ENCODE measurements around the gene XXYLT1.
"Not testable (repeated sequence)": the region's sequence is repeated elsewhere in the genome, so short reads cannot be mapped to it uniquely, and the experiment has no call there.

Gene XXYLT1

DNA sequence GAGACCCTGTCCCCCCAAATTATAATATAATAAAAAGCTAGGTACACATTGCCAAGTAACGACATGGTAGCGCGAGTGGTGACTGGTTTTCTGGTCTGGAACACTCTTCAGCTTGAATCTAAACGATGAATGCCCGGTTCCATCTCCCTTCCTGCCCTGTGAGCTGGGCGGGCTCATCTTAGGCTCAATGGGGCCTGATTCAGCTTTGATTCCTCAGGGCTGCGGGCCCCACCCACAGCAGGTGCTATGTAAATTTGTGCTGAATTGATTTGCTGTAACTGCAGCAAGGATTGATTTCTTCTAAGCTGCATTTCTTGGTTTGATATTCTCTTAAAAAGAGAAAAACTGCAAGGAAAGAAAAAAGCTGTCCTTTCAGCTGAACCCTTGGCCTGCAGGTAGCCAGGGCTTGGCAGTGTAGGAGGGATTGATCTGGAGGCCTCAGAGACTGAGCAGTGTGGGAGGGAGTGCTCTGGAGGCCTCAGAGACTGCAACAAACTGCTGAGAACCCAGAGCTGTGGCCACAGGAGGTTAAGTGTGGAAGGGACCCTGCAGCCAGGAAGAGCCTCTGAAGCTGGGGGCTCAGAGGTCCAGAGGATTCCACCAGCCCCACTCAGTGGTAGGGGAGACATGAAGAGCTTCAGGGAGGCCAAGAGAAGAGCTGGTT is 231.6 kb downstream of the XXYLT1 start:
- DNase-seq (ENCODE audit: extremely low read depth, insufficient read length): no peak
- H3K4me3 ChIP-seq (replicated peaks; ENCODE audit: low read depth, low read length): no peak overlapping the region
- H3K27me3 ChIP-seq (replicated peaks; ENCODE audit: control insufficient read depth, insufficient read depth, low read length): no peaks in the 10 kb centered on the region
- TF ChIP-seq, protein P1, sequence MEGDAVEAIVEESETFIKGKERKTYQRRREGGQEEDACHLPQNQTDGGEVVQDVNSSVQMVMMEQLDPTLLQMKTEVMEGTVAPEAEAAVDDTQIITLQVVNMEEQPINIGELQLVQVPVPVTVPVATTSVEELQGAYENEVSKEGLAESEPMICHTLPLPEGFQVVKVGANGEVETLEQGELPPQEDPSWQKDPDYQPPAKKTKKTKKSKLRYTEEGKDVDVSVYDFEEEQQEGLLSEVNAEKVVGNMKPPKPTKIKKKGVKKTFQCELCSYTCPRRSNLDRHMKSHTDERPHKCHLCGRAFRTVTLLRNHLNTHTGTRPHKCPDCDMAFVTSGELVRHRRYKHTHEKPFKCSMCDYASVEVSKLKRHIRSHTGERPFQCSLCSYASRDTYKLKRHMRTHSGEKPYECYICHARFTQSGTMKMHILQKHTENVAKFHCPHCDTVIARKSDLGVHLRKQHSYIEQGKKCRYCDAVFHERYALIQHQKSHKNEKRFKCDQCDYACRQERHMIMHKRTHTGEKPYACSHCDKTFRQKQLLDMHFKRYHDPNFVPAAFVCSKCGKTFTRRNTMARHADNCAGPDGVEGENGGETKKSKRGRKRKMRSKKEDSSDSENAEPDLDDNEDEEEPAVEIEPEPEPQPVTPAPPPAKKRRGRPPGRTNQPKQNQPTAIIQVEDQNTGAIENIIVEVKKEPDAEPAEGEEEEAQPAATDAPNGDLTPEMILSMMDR (IDR thresholded peaks at IDR 0.05; ENCODE audit: insufficient read depth, low read length, poor library complexity, severe bottlenecking): no peak
- no peaks in the 10 kb centered on the region for H3K36me3 ChIP-seq (ENCODE audit: control insufficient read depth, insufficient read depth, low read length)

DNA sequence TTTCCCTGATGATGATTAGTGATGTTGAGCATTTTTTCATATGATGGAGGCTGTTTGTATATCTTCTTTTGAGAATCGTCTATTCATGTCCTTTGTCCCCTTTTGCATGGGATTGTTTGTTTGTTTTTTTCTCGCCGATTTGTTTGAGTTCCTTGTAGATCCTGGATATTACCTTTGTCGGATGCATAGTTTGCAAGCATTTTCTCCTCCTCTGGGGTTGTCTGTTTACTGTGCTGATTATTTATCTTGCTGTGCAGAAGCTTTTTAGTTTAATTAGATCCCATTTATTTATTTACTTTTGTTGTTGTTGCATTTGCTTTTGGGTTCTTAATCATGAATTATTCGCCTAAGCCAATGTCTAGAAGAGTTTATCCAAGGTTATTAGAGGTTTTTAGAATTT is 232.8 kb downstream of the XXYLT1 start:
- TF ChIP-seq, protein P1 (IDR thresholded peaks at IDR 0.05; ENCODE audit: insufficient read depth, low read length, poor library complexity, severe bottlenecking): no peak
- H3K27me3 ChIP-seq (replicated peaks; ENCODE audit: control insufficient read depth, insufficient read depth, low read length): no peaks in the 10 kb centered on the region
- DNase-seq (ENCODE audit: extremely low read depth, insufficient read length): no peak
- no peak overlapping the region for H3K4me3 ChIP-seq (replicated peaks; ENCODE audit: low read depth, low read length)
- no peaks in the 10 kb centered on the region for H3K36me3 ChIP-seq (ENCODE audit: control insufficient read depth, insufficient read depth, low read length)

DNA sequence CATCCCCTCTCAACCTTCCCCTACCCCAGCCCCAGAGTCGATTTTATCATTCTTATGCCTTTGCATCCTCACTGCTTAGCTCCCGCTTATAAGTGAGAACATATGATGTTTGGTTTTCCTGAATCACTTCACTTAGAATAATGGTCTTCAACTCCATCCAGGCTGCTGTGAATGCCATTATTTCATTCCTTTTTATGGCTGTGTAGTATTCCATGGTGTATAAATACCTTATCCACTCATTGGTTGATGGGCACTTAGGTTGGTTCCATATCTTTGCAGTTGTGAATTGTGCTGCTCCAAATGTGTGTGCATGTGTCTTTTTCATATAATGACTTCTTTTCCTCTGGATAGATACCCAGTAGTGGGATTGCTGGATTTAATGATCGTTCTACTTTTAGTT is 233.4 kb downstream of the XXYLT1 start:
- H3K4me3 ChIP-seq (replicated peaks; ENCODE audit: low read depth, low read length); H3K36me3 ChIP-seq (ENCODE audit: control insufficient read depth, insufficient read depth, low read length); DNase-seq (ENCODE audit: extremely low read depth, insufficient read length); H3K27me3 ChIP-seq (replicated peaks; ENCODE audit: control insufficient read depth, insufficient read depth, low read length): not testable (repeated sequence)

DNA sequence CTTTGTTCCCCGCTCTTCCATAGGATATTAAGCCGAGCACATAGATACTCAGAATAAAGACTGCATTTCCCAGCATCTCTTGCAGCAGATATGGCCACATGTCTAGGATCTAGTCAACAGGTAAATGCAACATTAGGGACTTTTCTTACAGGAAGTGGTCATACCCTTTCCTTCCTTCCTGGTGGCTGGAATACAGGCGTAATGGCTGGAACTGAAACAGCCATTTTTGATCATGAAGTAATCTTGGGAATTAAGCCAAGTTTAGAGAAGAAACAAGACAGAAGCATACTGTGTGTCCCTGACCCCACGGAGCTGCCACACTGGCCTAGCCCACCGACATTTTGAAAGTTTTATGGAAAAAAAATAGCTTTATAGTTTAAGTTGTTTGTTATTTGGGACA is 234.0 kb downstream of the XXYLT1 start:
- Histone ChIP-seq H3K27me3 (replicated peaks; ENCODE audit: control insufficient read depth, insufficient read depth, low read length) (no peaks in the 10 kb centered on the region), H3K36me3 (ENCODE audit: control insufficient read depth, insufficient read depth, low read length) (no peaks in the 10 kb centered on the region), H3K4me3 (replicated peaks; ENCODE audit: low read depth, low read length) (no peak overlapping the region)
- DNase-seq (ENCODE audit: extremely low read depth, insufficient read length): no peak
- TF ChIP-seq, protein P1 (IDR thresholded peaks at IDR 0.05; ENCODE audit: insufficient read depth, low read length, poor library complexity, severe bottlenecking): no peak

DNA sequence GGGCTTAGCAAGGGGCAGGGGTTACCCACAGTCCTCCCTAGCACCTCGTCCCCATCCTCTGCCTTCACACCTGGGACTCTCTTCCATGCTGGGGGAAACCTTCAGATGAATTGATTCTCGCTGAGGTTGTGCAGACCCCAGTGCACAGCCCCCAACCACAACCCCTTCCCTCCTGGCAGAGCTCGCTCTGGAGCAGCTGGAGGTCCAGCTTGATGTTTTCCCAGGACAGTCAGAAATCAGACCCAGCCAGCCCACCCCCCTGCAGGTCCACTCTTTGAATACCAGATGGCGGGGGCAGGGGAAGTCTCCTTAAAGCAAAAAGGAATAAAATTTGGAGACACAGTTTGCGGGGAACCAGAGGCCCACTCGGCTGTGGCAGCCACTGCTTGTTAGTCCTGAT is 234.4 kb downstream of the XXYLT1 start:
- TF ChIP-seq, protein P1 (IDR thresholded peaks at IDR 0.05; ENCODE audit: insufficient read depth, low read length, poor library complexity, severe bottlenecking): no peak
- no peak overlapping the region for H3K4me3 ChIP-seq (replicated peaks; ENCODE audit: low read depth, low read length)
- H3K36me3 ChIP-seq (ENCODE audit: control insufficient read depth, insufficient read depth, low read length): no peaks in the 10 kb centered on the region
- no peaks in the 10 kb centered on the region for H3K27me3 ChIP-seq (replicated peaks; ENCODE audit: control insufficient read depth, insufficient read depth, low read length)
- DNase-seq (ENCODE audit: extremely low read depth, insufficient read length): no peak

DNA sequence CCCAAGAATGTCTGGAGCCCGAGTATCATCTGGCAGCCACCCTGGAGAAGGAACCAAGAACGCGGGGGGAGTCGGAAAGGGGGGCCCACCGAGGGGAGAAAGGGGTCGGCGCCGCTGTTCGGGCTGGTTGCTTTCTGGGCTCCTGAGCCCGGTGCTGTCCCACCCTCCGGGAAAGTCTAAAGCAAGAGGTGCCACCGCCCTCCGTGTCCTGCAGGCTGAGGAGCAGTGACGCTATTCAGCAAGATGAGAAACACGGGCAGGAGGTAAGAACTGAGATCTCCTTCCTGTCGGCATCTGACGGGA is 234.8 kb downstream of the XXYLT1 start:
- TF ChIP-seq, protein P1 (IDR thresholded peaks at IDR 0.05; ENCODE audit: insufficient read depth, low read length, poor library complexity, severe bottlenecking): no peak
- H3K4me3 ChIP-seq (replicated peaks; ENCODE audit: low read depth, low read length): no peak overlapping the region
- no peaks in the 10 kb centered on the region for H3K27me3 ChIP-seq (replicated peaks; ENCODE audit: control insufficient read depth, insufficient read depth, low read length)
- DNase-seq (ENCODE audit: extremely low read depth, insufficient read length): no peak
- H3K36me3 ChIP-seq (ENCODE audit: control insufficient read depth, insufficient read depth, low read length): no peaks in the 10 kb centered on the region
